ENCODE measurements around the gene TCF23.
"Not testable (repeated sequence)": the region's sequence is repeated elsewhere in the genome, so short reads cannot be mapped to it uniquely, and the experiment has no call there.

Gene TCF23

GRCh38 chr2:27191070-27191829 lies 42.4 kb downstream of the TCF23 start:
- DNase-seq = no peak

- no peak for DNase-seq
Observed at GRCh38 chr2:27194538-27195354, 45.9 kb downstream of the TCF23 start.

DNA sequence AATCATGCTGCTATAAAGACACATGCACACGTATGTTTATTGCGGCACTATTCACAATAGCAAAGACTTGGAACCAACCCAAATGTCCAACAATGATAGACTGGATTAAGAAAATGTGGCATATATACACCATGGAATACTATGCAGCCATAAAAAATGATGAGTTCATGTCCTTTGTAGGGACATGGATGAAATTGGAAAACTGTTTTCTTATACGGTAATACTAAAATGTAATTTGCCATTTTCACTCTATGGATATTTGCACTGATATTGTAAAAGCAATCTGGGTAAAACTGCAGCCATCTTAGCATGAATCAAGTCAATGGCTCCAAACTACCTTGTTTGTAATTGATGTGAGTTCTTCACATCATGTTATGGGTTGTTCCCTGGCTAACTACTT lies 47.0 kb downstream of the TCF23 start:
- DNase-seq = not testable (repeated sequence)

DNA sequence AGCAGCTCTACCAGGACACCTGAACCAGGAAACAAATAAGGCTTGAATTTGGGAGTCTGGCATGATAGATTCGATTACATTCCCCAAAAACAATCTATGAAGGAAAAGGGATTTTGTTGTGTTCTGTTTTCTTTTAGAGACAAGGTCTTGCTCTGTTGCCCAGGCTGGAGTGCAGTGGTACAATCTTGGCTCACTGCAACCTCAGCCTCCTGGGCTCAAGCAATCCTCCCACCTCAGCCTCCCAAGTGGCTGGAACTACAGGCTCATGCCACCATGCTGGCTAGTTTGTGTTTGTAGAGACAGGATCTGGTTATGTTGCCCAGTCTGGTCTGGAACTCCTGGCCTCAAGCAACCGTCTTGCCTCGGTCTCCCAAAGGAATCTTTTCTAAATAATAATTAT lies 49.3 kb downstream of the TCF23 start:
- DNase-seq = not testable (repeated sequence)

- DNase-seq = no peak
Observed at GRCh38 chr2:27198627-27199026, 49.8 kb downstream of the TCF23 start.

DNA sequence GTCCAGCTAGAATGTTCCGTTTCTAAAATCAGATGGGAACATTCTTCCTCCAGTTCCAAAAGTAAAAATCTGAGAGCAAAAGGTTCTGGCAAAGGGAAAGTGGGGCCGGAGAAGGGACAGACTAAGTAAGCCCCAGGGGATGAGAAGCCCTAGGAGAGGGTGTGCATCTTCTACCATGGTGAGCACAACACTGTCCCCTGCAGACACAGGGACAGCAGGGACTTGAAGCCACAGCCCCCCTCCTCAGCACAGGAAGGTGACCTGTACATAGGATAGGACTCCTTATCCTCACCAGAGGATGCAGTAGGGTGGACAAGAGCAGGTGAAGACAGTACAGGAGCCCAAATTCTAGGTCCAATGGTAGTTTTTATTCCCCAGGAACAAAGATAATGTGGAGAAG lies 50.4 kb downstream of the TCF23 start:
- no peak for DNase-seq

DNA sequence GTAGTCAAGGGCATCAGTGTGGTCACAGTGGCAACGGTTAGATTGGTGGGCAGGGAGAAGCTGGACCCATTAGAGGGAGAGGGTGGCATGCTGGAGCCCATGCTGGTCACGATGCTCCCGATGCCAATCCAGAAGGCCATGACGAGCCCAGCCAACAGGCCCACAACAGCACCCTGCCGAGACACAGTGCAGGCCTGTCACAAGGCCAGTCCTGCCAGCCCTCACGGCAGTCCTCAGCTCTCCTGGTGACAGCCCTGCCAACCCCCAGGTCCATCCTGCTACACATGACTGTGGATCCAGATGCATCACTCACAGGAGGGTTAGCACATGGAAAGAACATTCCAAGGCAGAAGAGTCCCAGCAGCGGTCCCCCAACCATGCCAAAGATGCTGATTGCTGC lies 52.9 kb downstream of the TCF23 start:
- no peak for DNase-seq

DNA sequence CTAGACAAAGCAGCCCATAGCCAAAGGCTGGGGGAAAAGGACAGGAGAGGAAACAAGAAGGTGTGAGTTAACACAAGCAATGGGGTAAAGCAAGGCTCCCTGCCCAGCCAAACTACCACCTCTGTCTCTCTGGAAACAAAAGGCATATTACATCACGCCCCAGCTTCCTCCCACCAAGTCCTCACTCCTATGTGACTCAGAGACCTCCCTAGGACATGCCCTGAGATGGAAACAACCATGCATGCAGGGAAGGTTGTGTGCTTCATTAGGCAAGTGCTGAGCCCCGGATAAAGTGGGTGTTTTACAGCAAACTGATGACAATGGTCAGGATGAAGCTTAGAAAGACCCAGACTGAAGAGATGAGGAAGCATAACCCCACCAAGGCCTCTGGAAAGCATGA lies 54.0 kb downstream of the TCF23 start:
- no peak for DNase-seq

- DNase-seq = no peak
Observed at GRCh38 chr2:27203741-27204140, 54.9 kb downstream of the TCF23 start.

DNA sequence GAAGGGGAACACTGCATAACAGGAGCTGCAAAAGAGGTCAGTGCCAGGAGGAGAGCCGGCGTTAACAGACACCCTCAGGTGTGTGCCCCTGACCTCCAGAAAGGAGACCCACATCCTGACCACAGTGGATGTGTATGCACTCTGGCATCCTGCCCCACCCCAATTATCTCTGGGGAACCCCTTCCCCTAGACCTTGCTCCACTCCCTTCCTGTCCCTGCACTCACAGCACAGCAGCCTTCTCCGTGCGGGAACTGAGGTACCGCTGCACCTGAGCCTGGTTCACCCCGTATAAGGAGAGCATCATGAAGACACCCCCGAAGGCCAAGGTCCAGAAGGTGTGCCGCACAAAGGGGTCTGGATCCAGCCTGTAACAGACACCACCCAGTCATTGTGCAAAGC lies 55.8 kb downstream of the TCF23 start:
- no peak for DNase-seq

GRCh38 chr2:27205206-27205605 lies 56.4 kb downstream of the TCF23 start:
- DNase-seq = no peak

GRCh38 chr2:27206346-27206745 lies 57.5 kb downstream of the TCF23 start:
- DNase-seq = no peak

All from T1000 (cell line).